WTC11 (cell line): Measurements from ENCODE around the gene CBFA2T2.

Experiments used
- E2F5 ChIP-seq: sonication (generic); formaldehyde crosslinking; IDR thresholded peaks from 2 replicates; pipeline ENCODE4 v1.8.1; 2022; ENCODE audit warnings: mild to moderate bottlenecking, moderate library complexity, missing genetic modification reagents
- NR2C2 ChIP-seq: sonication (generic); formaldehyde crosslinking; IDR thresholded peaks from 2 replicates; pipeline ENCODE4 v1.8.0; 2022; ENCODE audit warnings: mild to moderate bottlenecking, missing genetic modification reagents
- RELA ChIP-seq: sonication (generic); formaldehyde crosslinking; IDR thresholded peaks from 2 replicates; pipeline ENCODE4 v1.8.1; 2022; ENCODE audit warnings: missing genetic modification reagents, mild to moderate bottlenecking, borderline replicate concordance
- SP1 ChIP-seq: sonication (generic); formaldehyde crosslinking; conservative IDR thresholded peaks from 2 replicates; pipeline ENCODE4 v1.8.1; 2022; ENCODE audit warnings: missing genetic modification reagents
- TEAD4 ChIP-seq: sonication (generic); formaldehyde crosslinking; IDR thresholded peaks from 2 replicates; pipeline ENCODE4 v1.8.0; 2022; ENCODE audit warnings: mild to moderate bottlenecking, missing genetic modification reagents
- TP53 ChIP-seq: sonication (generic); formaldehyde crosslinking; IDR thresholded peaks from 2 replicates; pipeline ENCODE4 v1.8.1; 2023; ENCODE audit warnings: mild to moderate bottlenecking, missing genetic modification reagents
- ZNF317 ChIP-seq: sonication (generic); formaldehyde crosslinking; IDR thresholded peaks from 2 replicates; pipeline ENCODE4 v1.8.1; 2023; ENCODE audit warnings: low read depth, mild to moderate bottlenecking, moderate library complexity, missing genetic modification reagents, borderline replicate concordance
- TF ChIP-seq, protein P1 (sequence below): fragments of 200-600 bp; IDR thresholded peaks from 2 replicates; pipeline ENCODE4 v1.8.0; 2022; ENCODE audit warnings: antibody characterized with exemption
- TF ChIP-seq, protein P2 (sequence below): sonication (generic); formaldehyde crosslinking; conservative IDR thresholded peaks from 2 replicates; pipeline ENCODE4 v1.8.1; 2023; ENCODE audit warnings: mild to moderate bottlenecking, low read depth, missing genetic modification reagents, moderate library complexity
- TF ChIP-seq, protein P3 (sequence below): sonication (generic); formaldehyde crosslinking; IDR thresholded peaks from 2 replicates; pipeline ENCODE4 v1.8.1; 2023; ENCODE audit warnings: mild to moderate bottlenecking, missing genetic modification reagents, moderate library complexity
- TF ChIP-seq, protein P4 (sequence below): sonication (generic); formaldehyde crosslinking; IDR thresholded peaks from 2 replicates; pipeline ENCODE4 v1.8.0; 2022; ENCODE audit warnings: mild to moderate bottlenecking, missing genetic modification reagents

- TF ChIP-seq, protein P1, sequence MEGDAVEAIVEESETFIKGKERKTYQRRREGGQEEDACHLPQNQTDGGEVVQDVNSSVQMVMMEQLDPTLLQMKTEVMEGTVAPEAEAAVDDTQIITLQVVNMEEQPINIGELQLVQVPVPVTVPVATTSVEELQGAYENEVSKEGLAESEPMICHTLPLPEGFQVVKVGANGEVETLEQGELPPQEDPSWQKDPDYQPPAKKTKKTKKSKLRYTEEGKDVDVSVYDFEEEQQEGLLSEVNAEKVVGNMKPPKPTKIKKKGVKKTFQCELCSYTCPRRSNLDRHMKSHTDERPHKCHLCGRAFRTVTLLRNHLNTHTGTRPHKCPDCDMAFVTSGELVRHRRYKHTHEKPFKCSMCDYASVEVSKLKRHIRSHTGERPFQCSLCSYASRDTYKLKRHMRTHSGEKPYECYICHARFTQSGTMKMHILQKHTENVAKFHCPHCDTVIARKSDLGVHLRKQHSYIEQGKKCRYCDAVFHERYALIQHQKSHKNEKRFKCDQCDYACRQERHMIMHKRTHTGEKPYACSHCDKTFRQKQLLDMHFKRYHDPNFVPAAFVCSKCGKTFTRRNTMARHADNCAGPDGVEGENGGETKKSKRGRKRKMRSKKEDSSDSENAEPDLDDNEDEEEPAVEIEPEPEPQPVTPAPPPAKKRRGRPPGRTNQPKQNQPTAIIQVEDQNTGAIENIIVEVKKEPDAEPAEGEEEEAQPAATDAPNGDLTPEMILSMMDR, result no peak
- no peak for TF ChIP-seq ZNF317 (CRISPR knock-in tag)
- TF ChIP-seq, protein P2, sequence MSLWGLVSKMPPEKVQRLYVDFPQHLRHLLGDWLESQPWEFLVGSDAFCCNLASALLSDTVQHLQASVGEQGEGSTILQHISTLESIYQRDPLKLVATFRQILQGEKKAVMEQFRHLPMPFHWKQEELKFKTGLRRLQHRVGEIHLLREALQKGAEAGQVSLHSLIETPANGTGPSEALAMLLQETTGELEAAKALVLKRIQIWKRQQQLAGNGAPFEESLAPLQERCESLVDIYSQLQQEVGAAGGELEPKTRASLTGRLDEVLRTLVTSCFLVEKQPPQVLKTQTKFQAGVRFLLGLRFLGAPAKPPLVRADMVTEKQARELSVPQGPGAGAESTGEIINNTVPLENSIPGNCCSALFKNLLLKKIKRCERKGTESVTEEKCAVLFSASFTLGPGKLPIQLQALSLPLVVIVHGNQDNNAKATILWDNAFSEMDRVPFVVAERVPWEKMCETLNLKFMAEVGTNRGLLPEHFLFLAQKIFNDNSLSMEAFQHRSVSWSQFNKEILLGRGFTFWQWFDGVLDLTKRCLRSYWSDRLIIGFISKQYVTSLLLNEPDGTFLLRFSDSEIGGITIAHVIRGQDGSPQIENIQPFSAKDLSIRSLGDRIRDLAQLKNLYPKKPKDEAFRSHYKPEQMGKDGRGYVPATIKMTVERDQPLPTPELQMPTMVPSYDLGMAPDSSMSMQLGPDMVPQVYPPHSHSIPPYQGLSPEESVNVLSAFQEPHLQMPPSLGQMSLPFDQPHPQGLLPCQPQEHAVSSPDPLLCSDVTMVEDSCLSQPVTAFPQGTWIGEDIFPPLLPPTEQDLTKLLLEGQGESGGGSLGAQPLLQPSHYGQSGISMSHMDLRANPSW, result no peak
- no peak for TF ChIP-seq NR2C2
- TF ChIP-seq E2F5, result no peak
- no peak for TF ChIP-seq TEAD4 (CRISPR knock-in tag)
- no peak for TF ChIP-seq TP53 (CRISPR knock-in tag)
- TF ChIP-seq, protein P3, sequence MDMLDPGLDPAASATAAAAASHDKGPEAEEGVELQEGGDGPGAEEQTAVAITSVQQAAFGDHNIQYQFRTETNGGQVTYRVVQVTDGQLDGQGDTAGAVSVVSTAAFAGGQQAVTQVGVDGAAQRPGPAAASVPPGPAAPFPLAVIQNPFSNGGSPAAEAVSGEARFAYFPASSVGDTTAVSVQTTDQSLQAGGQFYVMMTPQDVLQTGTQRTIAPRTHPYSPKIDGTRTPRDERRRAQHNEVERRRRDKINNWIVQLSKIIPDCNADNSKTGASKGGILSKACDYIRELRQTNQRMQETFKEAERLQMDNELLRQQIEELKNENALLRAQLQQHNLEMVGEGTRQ (CRISPR knock-in tag), result no peak
- no peak for TF ChIP-seq SP1 (CRISPR knock-in tag)
- TF ChIP-seq, protein P4, sequence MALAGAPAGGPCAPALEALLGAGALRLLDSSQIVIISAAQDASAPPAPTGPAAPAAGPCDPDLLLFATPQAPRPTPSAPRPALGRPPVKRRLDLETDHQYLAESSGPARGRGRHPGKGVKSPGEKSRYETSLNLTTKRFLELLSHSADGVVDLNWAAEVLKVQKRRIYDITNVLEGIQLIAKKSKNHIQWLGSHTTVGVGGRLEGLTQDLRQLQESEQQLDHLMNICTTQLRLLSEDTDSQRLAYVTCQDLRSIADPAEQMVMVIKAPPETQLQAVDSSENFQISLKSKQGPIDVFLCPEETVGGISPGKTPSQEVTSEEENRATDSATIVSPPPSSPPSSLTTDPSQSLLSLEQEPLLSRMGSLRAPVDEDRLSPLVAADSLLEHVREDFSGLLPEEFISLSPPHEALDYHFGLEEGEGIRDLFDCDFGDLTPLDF (CRISPR knock-in tag), result no peak
- no peak for TF ChIP-seq RELA
Measured at GRCh38 chr20:33655164-33655563, 165.3 kb downstream of the CBFA2T2 start.
